NOMO-1 treated with DMSO at 0.1 percent for 48 hours (cell line): ENCODE measurements around the gene CHRNA10.

Experiments used
- DNase-seq: peaks from one replicate; lab custom pipeline; 2025; ENCODE audit not compliant: unreplicated experiment; lab: John Stamatoyannopoulos, UW

The CHRNA10 gene

DNA sequence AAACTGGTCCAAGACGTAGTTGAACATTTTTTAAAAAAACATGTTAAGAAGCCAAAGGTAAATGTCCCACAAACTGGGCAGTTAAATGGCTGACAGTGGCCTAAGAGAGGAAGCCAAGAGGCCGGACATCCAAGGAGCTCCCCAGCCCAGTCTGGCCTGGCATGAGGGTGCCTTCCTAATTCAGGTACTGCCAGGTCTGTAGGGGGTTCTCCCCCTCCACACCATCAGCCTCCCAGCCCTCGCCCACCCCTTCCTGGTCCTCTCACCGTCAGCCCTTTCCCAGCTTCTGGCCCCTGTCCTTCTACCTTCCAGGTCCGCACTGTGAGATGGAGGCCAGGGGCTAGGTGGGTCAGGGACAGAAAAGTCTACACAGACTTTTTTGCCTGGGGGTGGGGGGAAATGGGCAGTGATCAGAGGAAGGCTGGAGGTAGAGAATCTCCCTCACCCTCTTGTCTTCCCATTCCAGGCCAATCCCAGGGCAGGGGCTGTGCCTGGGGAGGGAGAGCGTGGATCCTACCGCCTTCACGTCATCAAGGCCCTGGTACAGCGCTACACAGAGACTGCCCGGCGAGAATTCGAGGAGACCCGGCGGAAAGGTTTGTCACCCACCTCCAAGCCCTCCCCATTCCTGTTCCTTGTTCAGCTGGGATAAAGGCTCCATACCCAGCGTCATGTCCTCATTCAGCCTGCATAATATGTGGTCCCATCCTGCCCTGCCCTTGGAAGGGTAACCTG lies 35.4 kb downstream of the CHRNA10 start:
- DNase-seq: no peak

DNA sequence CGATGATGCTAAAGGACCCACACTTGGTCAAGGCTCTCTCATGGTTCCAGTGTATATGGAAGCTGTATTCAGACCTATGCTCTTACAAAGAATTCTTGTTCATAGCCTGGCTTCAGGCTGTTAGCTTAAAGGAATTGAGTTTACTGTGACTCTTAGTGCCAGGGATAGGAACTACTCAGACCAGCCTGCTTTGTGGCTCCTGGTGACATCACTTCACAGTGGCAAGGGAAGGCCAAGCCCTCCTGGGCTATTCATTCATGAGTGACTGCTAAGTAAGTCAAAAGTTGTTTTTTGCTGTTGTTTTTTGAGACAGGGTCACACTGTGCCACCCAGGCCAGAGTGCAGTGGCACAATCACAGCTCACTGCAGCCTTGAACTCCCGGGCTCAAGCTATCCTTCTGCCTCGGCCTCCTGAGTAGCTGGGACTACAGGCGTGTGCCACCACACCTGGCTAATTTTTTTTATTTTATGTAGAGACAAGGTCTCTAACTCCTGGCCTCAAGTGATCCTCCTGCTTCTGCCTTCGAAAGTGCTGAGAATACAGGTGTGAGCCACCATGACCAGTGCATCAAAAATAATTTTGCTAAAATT lies 39.0 kb downstream of the CHRNA10 start:
- no peak for DNase-seq

DNA sequence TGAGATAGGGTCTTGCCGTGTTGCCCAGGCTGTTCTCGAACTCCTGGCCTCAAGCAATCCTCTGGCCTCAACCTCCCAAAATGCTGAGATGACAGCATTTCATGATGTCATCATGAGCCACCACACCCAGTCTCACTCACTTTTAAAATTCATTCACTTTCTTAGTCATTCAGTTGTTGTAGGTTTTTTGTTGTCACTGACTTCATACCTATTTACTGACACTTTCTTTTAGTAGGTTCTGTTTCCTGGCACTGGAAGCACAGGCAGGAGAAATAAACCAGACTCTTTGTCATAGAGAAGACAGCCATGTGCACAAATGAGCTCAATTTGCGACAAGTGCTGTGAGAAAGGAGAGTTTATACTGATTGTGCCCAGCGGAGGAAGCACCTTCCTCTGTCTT lies 39.9 kb downstream of the CHRNA10 start:
- no peak for DNase-seq

GRCh38 chr11:3627291-3627690 lies 43.9 kb downstream of the CHRNA10 start:
- DNase-seq: no peak

DNA sequence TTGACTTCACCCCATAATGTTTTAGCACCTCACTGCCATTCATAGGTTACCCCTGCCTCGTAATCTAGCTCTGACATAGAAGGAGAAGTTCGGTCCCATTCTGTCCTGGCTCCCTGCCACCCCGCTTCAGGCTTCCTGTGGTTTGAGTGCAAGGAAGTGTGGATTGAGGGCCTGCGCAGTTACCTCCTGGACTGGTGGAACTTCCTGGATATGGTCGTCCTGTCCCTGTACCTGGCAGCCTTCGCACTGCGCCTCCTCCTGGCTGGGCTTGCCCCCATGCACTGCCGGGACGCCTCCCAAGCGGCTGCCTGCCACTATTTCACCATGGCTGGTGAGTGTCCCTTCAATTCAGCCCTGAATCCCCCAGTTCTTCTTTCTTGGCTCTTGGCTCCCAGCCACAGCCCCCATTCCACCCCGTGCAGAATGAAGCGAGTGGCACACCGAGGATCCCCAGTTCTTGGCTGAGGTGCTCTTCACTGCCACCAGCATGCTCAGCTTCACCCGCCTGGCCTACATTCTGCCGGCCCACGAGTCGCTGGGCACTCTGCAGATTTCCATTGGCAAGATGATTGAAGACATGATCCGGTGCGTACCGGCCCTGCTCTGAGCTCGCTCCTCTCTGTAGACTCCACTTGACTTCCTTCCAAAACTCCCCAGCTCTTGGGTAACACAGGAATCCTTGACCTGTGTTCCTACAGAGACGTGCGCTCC lies 44.8 kb downstream of the CHRNA10 start:
- DNase-seq: no peak

GRCh38 chr11:3623767-3624458 lies 47.3 kb downstream of the CHRNA10 start:
- DNase-seq: no peak

DNA sequence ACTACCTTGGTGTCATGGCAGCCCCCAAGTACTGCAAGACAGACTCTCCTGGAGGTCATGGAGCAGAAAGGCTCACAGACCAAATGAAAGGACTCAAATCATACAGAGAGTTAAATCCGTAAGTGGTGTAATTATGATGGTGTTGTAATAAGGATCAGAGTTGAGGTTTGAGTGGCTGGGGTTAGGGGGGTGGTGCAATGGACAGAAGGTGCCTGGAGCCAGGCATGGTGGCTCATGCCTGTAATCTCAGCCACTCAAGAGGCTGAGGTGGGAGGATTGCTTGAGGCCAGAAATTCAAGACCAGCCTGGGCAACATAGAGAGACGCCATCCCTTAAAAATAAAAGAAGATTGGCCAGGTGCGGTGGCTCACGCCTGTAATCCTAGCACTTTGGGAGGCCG lies 48.1 kb downstream of the CHRNA10 start:
- DNase-seq: peak; percentile 76

GRCh38 chr11:3622521-3622920 lies 48.7 kb downstream of the CHRNA10 start:
- DNase-seq: no peak

- DNase-seq: no peak
These were observed 53.2 kb downstream of the CHRNA10 start for GRCh38 chr11:3617990-3618389.

DNA sequence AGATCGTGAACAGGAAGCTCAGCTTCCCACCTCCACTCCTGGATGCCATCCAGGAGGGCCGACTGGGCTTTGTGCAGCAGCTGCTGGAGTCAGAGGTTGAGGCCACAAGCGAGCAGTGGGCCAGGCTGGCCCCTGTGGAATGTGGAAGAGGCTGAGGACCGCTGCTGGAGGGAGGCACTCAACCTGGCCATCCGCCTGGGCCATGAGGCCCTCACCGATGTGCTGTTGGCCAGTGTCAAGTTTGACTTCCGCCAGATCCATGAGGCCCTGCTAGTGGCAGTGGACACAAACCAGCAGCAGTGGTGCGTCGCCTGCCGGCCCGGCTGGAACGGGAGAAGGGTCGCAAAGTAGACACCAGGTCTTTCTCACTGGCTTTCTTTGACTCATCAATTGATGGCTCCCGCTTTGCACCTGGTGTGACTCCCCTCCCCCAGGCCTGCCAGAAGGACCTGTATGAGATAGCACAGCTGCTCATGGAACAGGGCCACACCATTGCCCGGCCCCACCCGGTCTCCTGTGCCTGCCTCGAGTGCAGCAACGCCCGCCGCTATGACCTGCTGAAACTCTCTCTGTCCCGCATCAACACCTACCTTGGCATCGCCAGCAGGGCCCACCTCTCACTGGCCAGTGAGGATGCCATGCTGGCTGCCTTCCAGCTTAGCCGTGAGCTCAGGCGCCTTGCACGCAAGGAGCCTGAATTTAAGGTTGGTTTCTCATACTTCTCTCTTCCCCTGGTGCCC lies 54.3 kb downstream of the CHRNA10 start:
- DNase-seq: no peak

DNA sequence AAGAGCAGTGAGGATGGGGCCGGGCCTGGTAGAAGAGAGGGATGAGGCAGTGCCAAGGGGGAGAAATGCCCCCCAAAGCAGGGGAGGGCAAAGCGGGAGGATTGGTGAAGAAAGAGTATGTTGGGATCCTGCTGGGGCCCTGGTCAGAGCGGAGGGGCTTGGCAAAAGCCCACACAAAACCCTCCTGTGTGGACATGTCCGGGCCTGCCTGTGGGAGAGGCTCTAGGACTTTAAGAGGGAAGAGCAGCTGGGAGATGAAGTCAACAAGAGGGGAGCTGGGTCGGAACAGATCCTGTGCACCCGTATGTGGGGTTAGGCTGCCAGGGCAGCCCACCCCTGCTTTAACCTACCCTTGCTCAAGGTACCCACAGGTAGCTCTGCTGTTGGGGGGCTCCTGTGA lies 55.2 kb downstream of the CHRNA10 start:
- DNase-seq: no peak
